ENCODE data around the gene MTCL1. TPM values are rescaled to one million over a fixed set of nuclear protein-coding genes. Genes with fewer than 3 reads are reported as not detected.

MTCL1 gene
- total and polyA plus RNA-seq, 2 of the 8 experiments (the other 6 are each of a cell fraction or from before 2014, with no cell fraction given): 16.6 to 60.8 TPM

- H3K23me2 ChIP-seq (ENCODE audit: low read depth, low read length): no peaks in the 10 kb centered on the region
- no peak overlapping the region for H3K56ac ChIP-seq (replicated peaks; ENCODE audit: insufficient read length, low read depth, low read length)
- H2BK5ac ChIP-seq (ENCODE audit: low read depth, low read length): no peak overlapping the region
- no peak overlapping the region for H3K23ac ChIP-seq (ENCODE audit: insufficient read length)
- H4K20me1 ChIP-seq (replicated peaks in 1 of 2; ENCODE audit: control insufficient read depth in 1 of 2, insufficient read depth in 2 of 2, low read length in 2 of 2): no peaks in the 10 kb centered on the region
- H3K79me2 ChIP-seq (ENCODE audit: control insufficient read depth in 1 of 2, insufficient read depth in 2 of 2, low read length in 2 of 2): no peaks in the 10 kb centered on the region
- H3K4me3 ChIP-seq (ENCODE audit: extremely low read depth in 1 of 4, insufficient read depth in 2 of 4, low read depth in 3 of 4, low read length in 4 of 4): no peak overlapping the region
- no peaks in the 10 kb centered on the region for H3K27me3 ChIP-seq (replicated peaks in 1 of 4; ENCODE audit: control insufficient read depth in 3 of 4, extremely low read depth in 1 of 4, insufficient read depth in 3 of 4, low read length in 3 of 4)
- DNase-seq (ENCODE audit: low read depth in 1 of 2, low spot score in 2 of 2) (no peak), FAIRE-seq (no peak)
- no peak overlapping the region for H4K8ac ChIP-seq (ENCODE audit: extremely low read depth, insufficient read depth, low read length)
- no peak overlapping the region for H3K14ac ChIP-seq (ENCODE audit: insufficient read length)
- no peak overlapping the region for H4K91ac ChIP-seq (replicated peaks; ENCODE audit: insufficient read length, low read length)
- H3K9ac ChIP-seq (replicated peaks in 1 of 4; ENCODE audit: extremely low read depth in 1 of 4, low read depth in 3 of 4, low read length in 3 of 4): no peak overlapping the region
- 93% methylated on average over 5 of the region's 5 CpGs; no CpG with 5 or more reads in 1 of the 2 experiments for WGBS, 2 experiments (ENCODE audit: extremely low coverage in 1 of 2, insufficient coverage in 1 of 2, insufficient read length in 1 of 2, insufficient replicate concordance in 2 of 2, low coverage in 1 of 2, low lambda C conversion rate in 2 of 2, missing lambda C conversion rate in 1 of 2)
- no peaks in the 10 kb centered on the region for H3K79me1 ChIP-seq (ENCODE audit: low read depth, low read length)
- H3K27ac ChIP-seq (ENCODE audit: low read depth, low read length): no peak overlapping the region
- H3K4ac ChIP-seq (replicated peaks; ENCODE audit: insufficient read length, low read depth, low read length): no peak overlapping the region
- no peak overlapping the region for H4K5ac ChIP-seq (ENCODE audit: insufficient read length, low read depth, low read length)
- H2AFZ ChIP-seq (ENCODE audit: low read length): no peak overlapping the region
- H3K18ac ChIP-seq (ENCODE audit: extremely low read depth, low read length): no peak overlapping the region
- no peaks in the 10 kb centered on the region for H3K9me3 ChIP-seq (ENCODE audit: insufficient read depth in 2 of 2, low read depth in 1 of 2, low read length in 1 of 2)
- no peak overlapping the region for H3K4me2 ChIP-seq (ENCODE audit: insufficient read depth in 1 of 2, low read depth in 2 of 2, low read length in 2 of 2)
- CTCF ChIA-PET (ENCODE audit: partially characterized antibody): interaction anchor here (0.6 to 2.5 kb wide), 6 partner anchors 22 to 190 kb away, joined by 3 to 7 read pairs (median 4); no protein-coding TSS in a partner anchor
- no peak overlapping the region for H2AK5ac ChIP-seq (ENCODE audit: low read depth, low read length)
- no peaks in the 10 kb centered on the region; a peak in 1 of 7 replicates for H3K4me1 ChIP-seq (replicated peaks in 1 of 4; ENCODE audit: control insufficient read depth in 3 of 4, insufficient read depth in 4 of 4, low read length in 3 of 4)
- POLR2A ChIA-PET (ENCODE audit: partially characterized antibody): no interaction called here
- H2BK120ac ChIP-seq (replicated peaks; ENCODE audit: low read depth, low read length): no peak overlapping the region
- H2BK12ac ChIP-seq (ENCODE audit: low read depth, low read length): no peak overlapping the region
- no peak overlapping the region for H2BK20ac ChIP-seq (ENCODE audit: low read length)
- no peak overlapping the region for H2BK15ac ChIP-seq (ENCODE audit: low read length)
- no peaks in the 10 kb centered on the region for H3K36me3 ChIP-seq (ENCODE audit: control insufficient read depth in 2 of 4, insufficient read depth in 4 of 4, low read length in 3 of 4)
- TF ChIP-seq TBP (IDR thresholded peaks at IDR 0.05; ENCODE audit: low read depth, low read length) (no peak), POLR2AphosphoS5 (IDR thresholded peaks at IDR 0.05; ENCODE audit: low read depth, low read length) (no peak), SAP30 (IDR thresholded peaks at IDR 0.05; ENCODE audit: insufficient read depth, insufficient replicate concordance, low read length) (no peak), GTF2F1 (IDR thresholded peaks at IDR 0.05; ENCODE audit: borderline replicate concordance, low read depth, low read length) (no peak), KDM4A (IDR thresholded peaks at IDR 0.05; ENCODE audit: low read depth, low read length, severe bottlenecking) (no peak), MAX (IDR thresholded peaks at IDR 0.05) (no peak), RBBP5 (IDR thresholded peaks at IDR 0.05; ENCODE audit: borderline replicate concordance, low read depth, low read length) (no peak), TEAD4 (IDR thresholded peaks at IDR 0.05; ENCODE audit: low read depth, low read length) (no peak), ATF2 (IDR thresholded peaks at IDR 0.05; ENCODE audit: low read length) (no peak), KDM1A (IDR thresholded peaks at IDR 0.05; ENCODE audit: borderline replicate concordance, low read length) (no peak), RAD21 (IDR thresholded peaks at IDR 0.05 in 1 of 2, conservative IDR thresholded peaks at IDR 0.05 in 1 of 2; ENCODE audit: low read depth in 2 of 2, low read length in 2 of 2) (no peak), SIRT6 (IDR thresholded peaks at IDR 0.05; ENCODE audit: low read length) (no peak), SP2 (IDR thresholded peaks at IDR 0.05; ENCODE audit: low read length) (no peak)
Measured at GRCh38 chr18:8842506-8842905, 137.2 kb downstream of the MTCL1 start.
